ENCODE measurements around the gene TCEAL7.

TCEAL7 gene

DNA sequence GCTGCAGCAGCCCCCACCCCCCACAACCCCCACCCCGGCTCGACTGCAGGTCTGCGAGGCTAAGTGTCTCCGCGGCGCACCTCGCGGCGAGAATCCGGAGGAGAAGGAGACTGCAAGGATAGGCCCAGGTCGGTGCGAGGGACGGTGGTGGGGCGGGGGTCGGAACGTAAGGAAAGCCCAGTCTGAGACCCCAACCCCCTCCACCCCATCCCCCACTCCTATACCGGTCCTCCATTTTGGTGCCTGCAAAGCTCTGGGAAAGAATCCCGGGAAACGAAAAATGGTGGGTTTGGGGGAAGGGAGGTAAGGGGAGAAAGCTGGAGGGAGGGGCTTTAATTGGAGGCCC lies 46.9 kb downstream of the TCEAL7 start:
- Histone ChIP-seq H3K9ac (peak overlapping the region; percentile 37 to 81 (median 65); a peak in 17 of 22 replicates), H3K27me3 (peaks cover 0 to 3% (median 0%) of the 10 kb centered on the region in 11 experiments; a peak in 1 of 22 replicates), H4K20me1 (no peaks in the 10 kb centered on the region), H3K4me3 (peak overlapping the region; percentile 53 to 76 (median 70)), H3K36me3 (no peaks in the 10 kb centered on the region), H3K4me1 (peaks cover 0 to 16% (median 5%) of the 10 kb centered on the region in 10 experiments; a peak in 8 of 20 replicates), H3K9me3 (replicated peaks in 1 of 11) (peaks cover 0 to 8% (median 0%) of the 10 kb centered on the region in 11 experiments; a peak in 9 of 22 replicates), H3K27ac (peak overlapping the region in 7 of 11 experiments; percentile 19 to 80 (median 24); a peak in 10 of 22 replicates), H3K4me2 (peak overlapping the region; percentile 50 to 81 (median 60))
- no peak for TF ChIP-seq Cebpa-rat (IDR thresholded peaks at IDR 0.05)

DNA sequence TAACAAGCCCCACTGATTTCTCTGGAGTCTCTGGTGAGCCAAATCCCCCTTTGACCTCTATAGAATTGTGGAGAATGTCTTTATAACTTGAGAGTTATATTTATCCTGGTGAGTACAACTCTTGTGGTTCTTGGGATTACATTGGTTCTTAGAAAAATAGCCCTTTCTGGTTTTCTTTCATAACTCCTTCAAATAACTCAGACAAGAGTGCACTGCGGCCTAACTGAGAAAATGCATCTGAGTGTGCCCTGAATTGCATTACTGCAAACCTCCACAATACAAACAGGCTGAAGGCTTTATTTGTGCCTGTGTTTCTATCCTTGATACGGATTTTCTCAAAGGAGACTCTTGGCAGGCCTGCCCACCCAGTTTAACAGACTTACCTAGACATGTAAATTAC lies 49.0 kb downstream of the TCEAL7 start:
- no peak overlapping the region for H3K9ac ChIP-seq
- no peak overlapping the region for H3K4me3 ChIP-seq
- H3K27ac ChIP-seq, result no peak overlapping the region
- no peaks in the 10 kb centered on the region for H3K36me3 ChIP-seq
- H3K4me2 ChIP-seq, result 0 out of 22 replicates have a peak overlapping the region, but pooled peaks of 1 of the 11 experiments have one; percentile 0
- H3K4me1 ChIP-seq, result peaks cover 0 to 16% (median 5%) of the 10 kb centered on the region in 10 experiments; a peak in 8 of 20 replicates
- TF ChIP-seq Cebpa-rat (IDR thresholded peaks at IDR 0.05), result no peak
- H4K20me1 ChIP-seq, result no peaks in the 10 kb centered on the region
- no peaks in the 10 kb centered on the region for H3K27me3 ChIP-seq
- H3K9me3 ChIP-seq (replicated peaks in 1 of 11), result peaks cover 0 to 10% (median 0%) of the 10 kb centered on the region in 11 experiments; a peak in 9 of 22 replicates

Measured in BLaER1 treated with 17β-estradiol and CSF1 and Interleukin-3, amounts not matched to agents 10 nM and 100 nM (cell line).